K562 (cell line): Measurements from ENCODE around the gene CEACAM21. TPM values are rescaled to one million over a fixed set of nuclear protein-coding genes. Genes with fewer than 3 reads are reported as not detected.

Experiments used
- ATAC-seq: fragments of 200-7000 bp; cut with Tn5 transposase; 3 replicates; pipeline ENCODE4 v1.9.1; 2020; ENCODE audit warnings: moderate library complexity
- BruUV-seq: library from RNA; stranded (reverse); fragments of 400-500 nt; replicated peaks from 2 replicates; lab custom pipeline; 2021; lab: Mats Ljungman, UMichigan
- CTCF ChIA-PET: fragments of 300-600 bp; formaldehyde crosslinking; extraction: SDS; loops from one replicate; lab custom pipeline; 2021; ENCODE audit warnings: low intra/inter-chr PET ratio; lab: Yijun Ruan, JAX
- POLR2A ChIA-PET: fragments of 300-600, 350-650 bp; sonication (Branson Sonifier 250); formaldehyde crosslinking; extraction: SDS; loops from one replicate; lab custom pipeline; 2021; ENCODE audit warnings: antibody characterized with exemption, inconsistent platforms; lab: Yijun Ruan, JAX
- DNase-seq, 4 experiments: peaks; one replicate each; pipeline versions ENCODE4 v3.0.0 to v3.0.0-alpha.2; 2011 to 2018; ENCODE audit warnings: low spot score in 3 of 4, mixed read lengths in 3 of 4; ENCODE audit errors: extremely low read depth in 1 of 4
- FAIRE-seq: peaks from 2 replicates; lab custom pipeline; 2011; peaks lifted over from hg19 to GRCh38; lab: Jason Lieb, UNC
- H2AFZ ChIP-seq: 2 replicates; pipeline ENCODE4 v1.6.0; 2011; ENCODE audit warnings: low read depth, low read length, control low read depth, inconsistent platforms
- H3K27ac ChIP-seq: fragments of 200-600 bp; 3 replicates; pipeline ENCODE4 v1.8.0; 2011; ENCODE audit warnings: low read depth, mild to moderate bottlenecking, control low read depth, inconsistent platforms, low read length, moderate library complexity, mixed read lengths; ENCODE audit errors: extremely low read depth
- H3K27me3 ChIP-seq, 2 experiments: fragments of 300-600 bp in 1 of 2; 2 replicates in 1 of 2; 3 replicates in 1 of 2; pipeline versions ENCODE4 v1.6.0 to v1.8.0; 2011; ENCODE audit warnings: inconsistent platforms in 2 of 2, low read length in 2 of 2, mild to moderate bottlenecking in 1 of 2, mixed read lengths in 1 of 2, moderate library complexity in 1 of 2; ENCODE audit not compliant: control insufficient read depth in 2 of 2, insufficient read depth in 2 of 2
- H3K36me3 ChIP-seq: fragments of 300-600 bp; 3 replicates; pipeline ENCODE4 v1.8.0; 2011; ENCODE audit warnings: mild to moderate bottlenecking, low read length, inconsistent platforms; ENCODE audit not compliant: control insufficient read depth, insufficient read depth
- H3K4me1 ChIP-seq, 2 experiments: fragments of 200-600 bp in 1 of 2; replicated peaks in 1 of 2; 2 replicates in 1 of 2; 3 replicates in 1 of 2; pipeline versions ENCODE4 v1.5.1 to v1.8.0; 2011; ENCODE audit warnings: inconsistent platforms in 2 of 2, low read length in 2 of 2, mild to moderate bottlenecking in 1 of 2, mixed read lengths in 1 of 2, moderate library complexity in 1 of 2; ENCODE audit not compliant: control insufficient read depth in 2 of 2, insufficient read depth in 2 of 2
- H3K4me2 ChIP-seq: 2 replicates; pipeline ENCODE4 v1.6.1; 2011; ENCODE audit warnings: low read length, control low read depth, inconsistent platforms, mixed read lengths; ENCODE audit not compliant: insufficient read depth
- H3K4me3 ChIP-seq: fragments of 200-600 bp; sonication (generic), shearing (Covaris generic); 2 replicates; pipeline ENCODE4 v1.5.1; 2016; ENCODE audit warnings: control low read depth, inconsistent platforms
- H3K79me2 ChIP-seq: fragments of 200-600 bp; 3 replicates; pipeline ENCODE4 v1.8.0; 2011; ENCODE audit warnings: low read length, inconsistent platforms; ENCODE audit not compliant: control insufficient read depth, insufficient read depth
- H3K9ac ChIP-seq, 2 experiments: 2 replicates each; pipeline versions ENCODE4 v1.6.0 to v1.6.1; 2011; ENCODE audit warnings: low read depth in 2 of 2, low read length in 2 of 2, control low read depth in 1 of 2, inconsistent platforms in 1 of 2, mild to moderate bottlenecking in 1 of 2, mixed read lengths in 1 of 2; ENCODE audit not compliant: insufficient read depth in 1 of 2
- H3K9me1 ChIP-seq: one replicate; pipeline ENCODE4 v1.6.0; 2011; ENCODE audit warnings: inconsistent platforms, mild to moderate bottlenecking, low read length, moderate library complexity; ENCODE audit not compliant: control insufficient read depth, insufficient read depth
- H3K9me3 ChIP-seq: replicated peaks from 2 replicates; pipeline ENCODE4 v1.5.1; 2011; ENCODE audit warnings: low read depth, low read length, inconsistent platforms; ENCODE audit not compliant: control insufficient read depth, insufficient read depth
- H4K20me1 ChIP-seq: replicated peaks from 2 replicates; pipeline ENCODE4 v1.6.1; 2011; ENCODE audit warnings: low read length, inconsistent platforms, mixed read lengths; ENCODE audit not compliant: control insufficient read depth, insufficient read depth
- BACH1 ChIP-seq: fragments of 200-800 bp; sonication (Bioruptor generic); IDR thresholded peaks from 2 replicates; pipeline ENCODE4 v1.6.1; 2016; ENCODE audit warnings: missing genetic modification characterization, missing compliant biosample characterization
- E2F8 ChIP-seq: fragments of 450-650 bp; IDR thresholded peaks from 2 replicates; pipeline ENCODE4 v1.7.1; 2018; ENCODE audit warnings: mild to moderate bottlenecking, low read depth; ENCODE audit not compliant: partially characterized antibody
- EHMT2 ChIP-seq: fragments of 450-650 bp; IDR thresholded peaks from 2 replicates; pipeline ENCODE4 v1.6.1; 2018; ENCODE audit warnings: antibody characterized with exemption
- in situ Hi-C: fragments of 300-500 bp; cut with MboI; formaldehyde crosslinking; loops from 4 replicates; pipeline ENCODE4 v1.15.0; 2018; ENCODE audit warnings: inconsistent platforms, mixed read lengths
- intact Hi-C: fragments of 100-400 bp; cut with micrococcal nuclease; formaldehyde crosslinking; loops from 2 replicates; pipeline ENCODE4 v1.14.2; 2022
- polyA plus RNA-seq, 8 experiments: library from polyadenylated mRNA; depleted of rRNA in 4 of 8; stranded (reverse) in 5 of 8; unstranded in 3 of 8; fragments of >200 nt; fragmentation: Nextera tagmentation in 2 of 8; fragmentation: Illumina TruSeq in 1 of 8; extraction: Ambion mirVana in 2 of 8; extraction: Trizol in 1 of 8; gene quantifications; 2 replicates each; pipeline versions ENCODE4 v1.2.1 to v1.2.3, GENCODE V29; 2011 to 2014; ENCODE audit warnings: inconsistent platforms in 1 of 8, missing spikeins in 1 of 8
- total RNA-seq, 7 experiments: library from RNA; depleted of rRNA in 6 of 7; stranded (reverse); fragments of >200 nt in 6 of 7; fragmentation: Illumina TruSeq in 2 of 7; extraction: Trizol in 2 of 7; gene quantifications; 2 replicates each; pipeline versions ENCODE4 v1.2.1 to v1.2.3, GENCODE V29; 2011 to 2021; ENCODE audit warnings: low replicate concordance in 1 of 7
- TF ChIP-seq, protein P1 (sequence below): fragments of 250-450 bp; sonication (Bioruptor Pico); IDR thresholded peaks from 2 replicates; pipeline ENCODE4 v1.6.1; 2021; ENCODE audit warnings: mild to moderate bottlenecking

Gene CEACAM21
- total and polyA plus RNA-seq, 9 of the 15 experiments (the other 6 are each of a cell fraction or from before 2014, with no cell fraction given), result 0.06 to 0.40 (median 0.18) TPM; not detected in 1

DNA sequence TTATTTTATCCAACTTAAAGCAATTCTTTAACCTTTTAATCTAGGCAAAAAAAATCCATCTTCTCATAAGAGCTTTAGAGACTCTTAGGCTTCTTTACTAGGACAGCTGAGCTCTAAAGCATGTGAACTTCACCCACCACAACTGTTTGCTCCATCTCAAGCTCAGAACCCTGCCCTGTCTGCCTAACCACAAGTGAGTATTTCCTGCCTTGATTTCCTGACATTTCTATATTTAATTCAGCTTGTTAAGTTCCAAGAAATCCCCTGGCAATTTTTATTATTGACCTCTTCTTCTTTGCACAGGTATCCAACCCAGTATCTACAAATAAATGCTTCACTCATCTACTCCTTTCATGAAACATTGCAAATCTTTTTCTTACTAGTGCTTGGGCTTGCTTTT, 21.1 kb upstream of the CEACAM21 start:
- POLR2A ChIA-PET, result no interaction called here

More for the DNA sequence above, 21.1 kb upstream of the CEACAM21 start:
- no peak overlapping the region for H3K4me2 ChIP-seq
- no peaks in the 10 kb centered on the region for H3K36me3 ChIP-seq
- in situ Hi-C loops (loop anchor here (25.0 kb wide), 1 partner anchor 243 kb away; the partner anchor contains the start of gene CCDC97), intact Hi-C loops (no loop called here)
- DNase-seq, result no peak
- H3K9me1 ChIP-seq, result no peaks in the 10 kb centered on the region
- H3K79me2 ChIP-seq, result no peaks in the 10 kb centered on the region
- no peak for ATAC-seq
- TF ChIP-seq, protein P1, sequence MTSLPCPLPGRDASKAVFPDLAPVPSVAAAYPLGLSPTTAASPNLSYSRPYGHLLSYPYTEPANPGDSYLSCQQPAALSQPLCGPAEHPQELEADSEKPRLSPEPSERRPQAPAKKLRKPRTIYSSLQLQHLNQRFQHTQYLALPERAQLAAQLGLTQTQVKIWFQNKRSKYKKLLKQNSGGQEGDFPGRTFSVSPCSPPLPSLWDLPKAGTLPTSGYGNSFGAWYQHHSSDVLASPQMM (CRISPR knock-in tag), result no peak
- no peak for TF ChIP-seq E2F8
- no peak for TF ChIP-seq BACH1 (tag)
- TF ChIP-seq EHMT2, result no peak
- CTCF ChIA-PET, result no interaction called here
- H3K9me3 ChIP-seq, result no peaks in the 10 kb centered on the region
- no peak overlapping the region for H3K27ac ChIP-seq
- FAIRE-seq, result no peak
- H3K4me3 ChIP-seq, result no peak overlapping the region
- BruUV-seq, result no TSS peak
- H2AFZ ChIP-seq, result no peak overlapping the region
- H3K4me1 ChIP-seq, result no peaks in the 10 kb centered on the region
- no peaks in the 10 kb centered on the region for H4K20me1 ChIP-seq
- no peaks in the 10 kb centered on the region; a peak in 2 of 5 replicates for H3K27me3 ChIP-seq
- no peak overlapping the region for H3K9ac ChIP-seq
